HG02884 (cell line): ENCODE measurements around the gene SGK1.

ENCODE experiments used
- ATAC-seq: cut with Tn5 transposase; IDR thresholded peaks from one replicate; pipeline ENCODE4 v1.9.1; 2021; ENCODE audit warnings: mild to moderate bottlenecking, moderate library complexity; ENCODE audit not compliant: unreplicated experiment

Gene SGK1

GRCh38 chr6:134132494-134133141 is 185.3 kb downstream of the SGK1 start:
- ATAC-seq = no peak

DNA sequence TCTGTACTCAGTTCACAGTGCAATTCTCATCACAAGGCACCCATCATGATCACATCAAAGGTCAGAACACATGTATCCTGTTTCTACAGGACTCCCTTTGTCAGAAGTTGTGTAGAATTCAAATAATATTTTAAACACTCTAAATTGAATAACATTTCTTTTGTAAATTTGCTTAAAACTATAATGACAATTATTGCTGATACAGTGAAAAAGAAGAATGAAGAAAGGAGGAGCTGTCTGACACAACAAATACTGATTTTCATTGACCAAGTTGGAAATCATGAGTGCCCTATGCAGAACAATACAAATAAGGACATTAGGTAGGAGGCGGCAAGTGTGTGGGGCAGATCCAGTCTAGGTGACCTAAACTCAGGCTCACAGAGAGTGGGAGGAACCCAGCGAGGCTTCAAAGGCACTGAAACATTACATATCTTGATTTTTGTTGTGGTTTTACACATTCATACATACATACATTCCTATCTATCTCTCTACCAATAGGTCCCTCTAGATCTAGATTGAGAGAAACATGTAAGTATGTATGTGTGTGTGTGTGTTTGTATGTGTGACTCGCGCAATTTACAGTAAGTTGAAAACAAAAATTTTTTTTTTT is 186.3 kb downstream of the SGK1 start:
- ATAC-seq = no peak

GRCh38 chr6:134128146-134128545 is 189.8 kb downstream of the SGK1 start:
- ATAC-seq = no peak

DNA sequence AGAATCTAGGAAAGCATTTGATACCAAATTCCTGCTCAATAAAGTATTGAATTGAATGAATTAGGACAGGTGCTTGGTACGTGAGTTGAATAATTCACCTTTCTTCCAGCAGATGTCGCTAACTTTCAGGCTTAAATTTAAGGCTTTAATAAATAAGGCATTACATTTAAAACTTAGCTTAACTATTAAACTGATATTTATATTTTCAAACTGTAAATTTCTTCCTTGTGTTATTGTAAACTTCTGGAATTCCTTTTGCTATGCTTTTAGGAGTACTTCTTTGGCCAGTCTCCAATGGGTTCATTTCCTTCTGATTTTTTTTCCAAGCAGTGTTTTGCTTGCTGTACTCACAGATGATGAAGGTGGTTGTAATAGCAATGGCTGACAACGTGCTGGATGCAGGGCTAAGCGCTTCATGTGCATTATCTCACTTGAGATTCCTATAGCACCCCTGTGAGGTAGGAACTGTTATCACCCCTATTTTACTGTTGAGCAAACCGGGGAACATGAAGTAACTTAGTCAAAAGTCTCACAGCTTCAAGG is 194.2 kb downstream of the SGK1 start:
- no peak for ATAC-seq

- ATAC-seq = no peak
Measured at GRCh38 chr6:134122775-134123174, 195.1 kb downstream of the SGK1 start.

DNA sequence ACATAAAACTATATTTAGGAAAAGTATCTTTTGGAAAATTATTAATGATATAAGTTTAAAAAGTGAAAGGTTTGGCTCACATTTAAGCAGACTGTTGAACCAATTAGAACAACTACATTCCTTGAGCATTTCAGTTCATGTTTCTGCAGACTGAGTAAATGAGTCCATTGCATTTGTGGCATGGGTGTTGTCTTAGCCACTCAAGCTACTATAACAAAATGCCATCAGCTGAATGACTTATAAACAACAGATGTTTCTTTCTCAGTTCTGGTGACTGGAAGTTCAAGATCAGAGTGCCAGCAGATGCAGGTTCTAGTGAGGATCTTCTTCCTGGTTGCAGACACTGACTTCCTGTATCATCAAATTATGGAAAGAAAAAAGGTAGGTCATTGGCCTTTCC is 198.4 kb downstream of the SGK1 start:
- no peak for ATAC-seq
